HG02885 (cell line): ENCODE measurements around the gene WASF3.
"Not testable (repeated sequence)": the region's sequence is repeated elsewhere in the genome, so short reads cannot be mapped to it uniquely, and the experiment has no call there.

Experiments used
- ATAC-seq: cut with Tn5 transposase; IDR thresholded peaks from one replicate; pipeline ENCODE4 v1.9.1; 2021; ENCODE audit warnings: mild to moderate bottlenecking; ENCODE audit not compliant: unreplicated experiment, poor library complexity

WASF3 gene

DNA sequence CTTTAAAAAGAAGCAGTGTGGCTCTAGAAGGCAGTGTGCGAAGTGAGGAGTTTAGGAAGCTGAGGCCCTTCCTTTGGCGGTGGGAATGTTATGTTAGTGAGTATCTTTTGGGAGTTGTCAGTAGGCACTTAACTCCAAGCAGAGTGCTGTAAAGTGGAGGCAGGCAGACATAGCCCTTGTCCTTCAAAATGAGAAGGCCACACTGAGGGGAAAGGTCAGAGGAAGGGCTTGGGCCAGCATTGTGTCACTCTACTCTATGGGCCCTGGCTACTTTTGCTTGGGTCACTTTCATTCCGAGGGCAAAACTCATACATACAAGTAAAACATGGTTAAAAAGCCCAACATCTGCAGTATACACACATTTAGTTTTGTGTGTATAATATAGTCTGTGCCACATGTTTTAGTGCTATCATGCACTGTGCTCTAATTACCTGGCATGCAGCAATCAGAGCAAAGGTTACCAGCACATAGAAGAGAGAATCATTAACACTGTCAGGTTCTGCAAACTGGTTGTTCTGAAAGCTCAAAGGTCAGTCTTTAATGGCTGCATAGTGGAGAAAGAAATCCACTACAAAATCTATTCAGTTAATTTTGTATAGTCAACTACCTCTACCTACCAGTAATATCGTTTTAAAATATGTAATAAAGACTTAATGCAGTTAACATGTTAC, 64.4 kb downstream of the WASF3 start:
- ATAC-seq: no peak

GRCh38 chr13:26623125-26623524, 65.6 kb downstream of the WASF3 start:
- no peak for ATAC-seq

- ATAC-seq: no peak
Observed at GRCh38 chr13:26624572-26624971, 67.1 kb downstream of the WASF3 start.

DNA sequence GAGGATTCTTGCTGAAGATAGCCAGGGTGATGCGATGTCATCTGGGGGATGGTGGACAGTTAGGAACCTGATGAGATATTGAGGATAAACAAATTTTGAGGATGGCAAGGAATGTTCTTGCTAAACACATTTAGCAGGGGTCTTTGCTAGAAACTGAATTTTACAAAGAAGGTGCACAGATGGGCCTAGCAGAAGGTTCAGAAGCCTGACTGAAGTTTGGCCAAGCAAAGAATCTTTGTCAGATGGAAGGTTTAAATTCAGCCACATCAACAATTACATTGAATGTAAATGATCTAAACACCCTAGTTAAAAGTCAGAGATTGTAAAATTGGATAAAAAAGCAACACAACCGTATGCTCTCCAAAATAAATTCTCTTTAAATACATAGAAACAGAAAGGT, 68.8 kb downstream of the WASF3 start:
- no peak for ATAC-seq

DNA sequence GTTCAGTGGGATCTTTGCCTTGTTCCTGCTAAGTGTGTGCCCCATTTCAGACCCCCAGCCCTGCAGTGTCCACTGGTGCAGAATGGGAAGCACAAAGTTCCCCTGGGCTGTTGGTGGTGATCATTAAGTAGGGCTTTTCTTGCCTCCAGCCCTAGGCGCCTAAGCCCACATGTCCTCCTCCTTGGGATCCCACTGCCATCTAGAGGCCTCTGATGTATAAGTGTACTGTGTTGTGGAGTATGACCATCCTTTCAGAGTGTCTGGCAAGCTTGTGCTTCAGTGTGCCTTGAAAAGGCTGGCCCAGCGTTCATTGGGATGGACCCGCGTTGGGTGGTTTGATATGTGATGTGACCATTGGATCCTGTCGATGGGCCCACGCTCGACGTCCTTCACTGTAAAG, 71.2 kb downstream of the WASF3 start:
- no peak for ATAC-seq

DNA sequence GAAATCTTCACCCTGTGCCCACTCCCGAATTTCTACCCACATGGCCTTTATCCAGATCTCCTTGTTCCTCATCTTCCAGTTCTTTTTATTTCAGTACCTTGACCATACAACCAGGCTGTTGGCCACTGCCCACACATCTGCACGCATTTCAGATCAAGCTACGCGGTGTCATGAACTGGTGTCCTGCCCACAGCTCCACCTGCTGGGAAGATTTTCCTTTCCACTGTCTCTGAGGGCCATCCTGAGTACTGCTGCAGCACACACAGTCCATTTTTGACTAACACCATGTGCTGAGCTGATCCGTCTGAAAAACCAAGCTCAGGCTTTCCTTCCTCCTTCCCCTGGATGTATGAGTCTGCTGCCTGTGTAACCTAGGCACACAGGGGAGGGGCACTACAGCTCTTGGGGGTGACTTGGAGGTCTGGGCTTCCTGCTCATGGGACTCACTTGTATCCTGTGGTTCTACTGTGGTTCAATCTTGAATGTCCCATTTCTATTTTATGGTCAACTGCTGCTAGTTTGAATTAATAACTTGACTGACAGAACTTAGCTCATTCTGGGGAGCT, 71.9 kb downstream of the WASF3 start:
- ATAC-seq: no peak

DNA sequence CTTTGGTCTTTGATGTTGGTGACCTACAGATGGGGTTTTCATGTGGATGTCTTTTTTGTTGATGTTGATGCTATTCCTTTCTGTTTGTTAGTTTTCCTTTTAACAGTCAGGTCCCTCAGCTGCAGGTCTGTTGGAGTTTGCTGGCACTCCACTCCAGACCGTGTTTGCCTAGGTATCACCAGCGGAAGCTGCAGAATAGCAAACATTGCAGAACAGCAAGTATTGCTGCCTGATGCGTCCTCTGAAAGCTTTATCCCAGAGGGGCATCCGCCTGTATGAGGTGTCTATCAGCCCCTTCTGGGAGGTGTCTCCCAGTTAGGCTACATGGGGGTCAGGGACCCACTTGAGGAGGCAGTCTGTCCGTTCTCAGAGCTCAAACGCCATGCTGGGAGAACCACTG, 78.2 kb downstream of the WASF3 start:
- ATAC-seq: not testable (repeated sequence)

DNA sequence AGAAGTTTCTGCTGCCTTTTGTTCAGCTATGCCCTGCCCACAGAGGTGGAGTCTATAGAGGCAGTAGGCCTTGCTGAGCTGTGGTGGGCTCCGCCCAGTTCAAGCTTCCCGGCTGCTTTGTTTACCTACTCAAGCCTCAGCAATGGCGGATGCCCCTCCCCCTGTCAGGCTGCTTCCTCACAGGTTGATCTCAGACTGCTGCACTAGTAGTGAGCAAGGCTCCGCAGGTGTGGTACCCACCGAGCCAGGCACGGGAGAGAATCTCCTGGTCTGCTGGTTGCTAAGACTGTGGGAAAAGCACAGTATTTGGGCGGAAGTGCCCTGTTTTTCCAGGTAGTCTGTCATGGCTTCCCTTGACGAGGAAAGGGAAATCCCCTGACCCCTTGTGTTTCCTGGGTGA, 78.6 kb downstream of the WASF3 start:
- ATAC-seq: not testable (repeated sequence)

DNA sequence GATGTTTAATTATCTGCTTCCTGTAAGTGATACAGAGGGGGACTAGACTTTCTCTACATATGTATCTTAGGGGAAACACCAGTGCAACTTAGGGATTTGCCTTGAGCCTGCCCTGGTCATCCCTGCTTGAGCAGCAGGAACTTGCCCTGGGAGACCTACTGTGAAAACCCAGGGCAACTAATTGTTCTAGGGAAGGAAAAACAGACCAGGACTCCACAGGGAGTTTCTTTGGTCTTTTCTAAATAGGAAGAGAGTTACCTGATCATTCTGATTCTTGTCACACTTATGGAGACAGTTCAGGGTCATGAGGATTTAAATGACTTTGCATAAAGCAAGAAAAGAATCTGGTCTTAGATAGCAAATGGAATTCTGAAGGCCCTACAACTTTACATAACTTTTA, 89.1 kb downstream of the WASF3 start:
- ATAC-seq: no peak

GRCh38 chr13:26651234-26651633, 93.8 kb downstream of the WASF3 start:
- ATAC-seq: no peak

DNA sequence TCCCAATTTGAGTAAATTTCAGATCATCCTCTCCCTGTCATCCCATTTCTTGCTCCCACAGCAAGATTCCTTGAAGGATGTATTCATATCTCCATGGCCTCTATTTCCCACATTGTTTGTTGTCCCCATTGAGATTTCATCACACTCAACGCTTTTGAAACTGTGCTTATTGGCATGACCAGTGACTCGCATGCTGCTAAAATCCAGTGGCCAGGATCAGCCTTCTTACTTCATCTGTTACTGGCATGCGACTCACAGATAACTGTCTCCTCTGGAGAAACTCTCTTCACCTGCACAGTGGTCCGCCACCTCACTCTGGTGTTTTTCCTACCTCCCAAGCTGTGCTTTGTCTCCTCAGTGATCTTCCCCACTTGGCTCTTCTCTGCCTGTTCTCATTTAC, 95.8 kb downstream of the WASF3 start:
- ATAC-seq: no peak

DNA sequence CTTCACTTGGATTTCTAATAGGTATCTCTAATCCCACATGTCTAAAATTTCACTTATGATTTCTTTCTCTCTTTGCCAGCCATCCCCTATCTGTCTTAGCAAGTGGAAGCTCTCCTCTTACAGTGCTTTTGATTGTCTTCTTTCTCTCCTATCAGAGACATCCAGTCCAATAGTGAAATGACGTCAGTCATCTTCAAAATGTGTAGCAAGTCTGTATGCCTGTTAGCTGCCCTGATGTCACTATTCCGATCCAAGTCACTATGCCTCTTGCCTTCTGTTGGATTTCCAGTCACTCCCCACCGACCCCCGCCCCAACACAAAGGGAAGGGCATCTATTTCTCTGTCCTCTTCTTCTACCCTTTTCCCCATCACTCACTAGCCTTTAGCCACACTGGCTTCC, 96.4 kb downstream of the WASF3 start:
- no peak for ATAC-seq

- no peak for ATAC-seq
Observed at GRCh38 chr13:26656919-26657318, 99.4 kb downstream of the WASF3 start.

DNA sequence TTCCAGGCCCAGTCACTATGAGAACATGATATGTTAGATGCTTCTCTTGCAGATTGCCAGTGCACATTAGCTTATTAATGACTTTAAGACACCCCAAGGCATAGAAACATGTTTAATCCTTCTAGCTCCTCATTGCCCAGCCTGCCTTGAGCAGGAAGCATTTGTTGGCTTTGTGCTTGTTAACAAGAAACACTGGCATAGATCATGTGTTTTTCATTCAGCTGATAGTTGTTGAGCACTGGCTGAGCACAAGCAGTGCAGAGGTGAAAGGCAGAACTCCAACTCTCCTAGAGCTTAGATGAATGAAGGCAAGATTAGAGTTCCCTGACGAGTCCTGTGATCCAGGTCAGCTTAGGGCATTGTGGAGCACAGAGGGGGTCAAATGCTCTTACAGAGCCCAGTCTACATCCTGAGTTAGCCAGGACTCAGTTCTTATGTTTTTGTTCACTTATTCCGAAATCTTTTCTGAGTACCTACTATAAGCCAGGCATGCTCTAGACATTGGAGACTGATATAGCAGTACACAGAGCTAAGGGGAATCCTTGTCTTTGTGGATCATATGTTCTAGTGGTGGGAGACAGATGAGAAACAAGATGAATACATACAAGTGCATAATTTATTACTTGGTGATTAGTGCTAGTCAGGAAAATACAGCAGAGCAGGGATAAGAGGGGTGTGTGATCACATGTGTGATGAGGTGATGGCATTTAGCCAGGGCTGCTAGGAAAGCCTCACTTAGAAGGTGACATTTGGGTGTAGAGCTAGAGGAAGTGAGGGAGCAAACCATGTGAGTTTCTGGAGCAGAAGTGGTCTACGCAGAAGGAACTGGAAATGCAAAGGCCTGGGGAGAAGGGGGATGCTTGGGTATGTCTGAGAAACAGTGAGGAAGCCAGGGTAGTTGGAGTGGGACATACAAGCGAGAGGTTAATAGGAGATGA, 101.2 kb downstream of the WASF3 start:
- ATAC-seq: no peak

DNA sequence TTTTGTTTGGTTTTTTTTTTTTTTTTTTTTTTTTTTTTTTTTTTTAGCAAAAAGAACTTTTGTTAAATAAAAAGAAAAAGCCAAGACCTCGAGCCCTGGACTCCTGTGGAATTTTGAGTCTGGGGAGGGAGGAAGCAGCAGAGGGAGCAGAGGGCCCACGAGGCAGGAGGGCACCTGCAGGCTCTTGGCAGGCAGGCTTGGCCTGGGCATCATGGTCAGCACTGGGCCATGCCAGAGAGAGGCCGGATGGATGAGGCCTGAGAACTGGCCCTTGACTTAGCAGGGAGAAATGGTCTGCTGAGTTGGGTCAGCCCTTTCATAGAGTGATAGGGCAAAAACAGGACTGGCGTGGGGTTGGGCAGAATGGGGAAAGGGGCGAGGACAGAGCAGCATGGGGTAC, 102.7 kb downstream of the WASF3 start:
- ATAC-seq: no peak

DNA sequence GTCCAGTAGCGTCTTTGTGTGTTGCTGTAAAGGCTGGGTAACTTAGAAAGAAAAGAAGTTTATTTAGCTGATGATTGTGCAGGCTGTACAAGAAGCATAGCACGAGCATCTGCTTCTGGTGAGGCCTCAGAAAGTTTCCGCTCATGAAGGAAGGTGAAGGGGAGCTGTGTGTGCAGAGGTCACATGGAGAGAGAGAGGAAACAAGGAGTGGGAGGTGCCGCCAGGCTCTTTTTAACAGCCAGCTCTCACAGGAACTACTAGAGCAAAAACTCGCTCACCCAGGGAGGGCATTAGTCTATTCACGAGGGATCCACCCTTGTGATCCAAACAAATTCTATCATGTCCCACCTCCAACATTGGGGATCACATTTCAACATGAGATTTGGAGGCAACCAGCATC, 103.3 kb downstream of the WASF3 start:
- no peak for ATAC-seq

- no peak for ATAC-seq
Observed at GRCh38 chr13:26663791-26664190, 106.3 kb downstream of the WASF3 start.

- ATAC-seq: no peak
Observed at GRCh38 chr13:26664286-26664685, 106.8 kb downstream of the WASF3 start.

GRCh38 chr13:26664876-26665275, 107.4 kb downstream of the WASF3 start:
- no peak for ATAC-seq

DNA sequence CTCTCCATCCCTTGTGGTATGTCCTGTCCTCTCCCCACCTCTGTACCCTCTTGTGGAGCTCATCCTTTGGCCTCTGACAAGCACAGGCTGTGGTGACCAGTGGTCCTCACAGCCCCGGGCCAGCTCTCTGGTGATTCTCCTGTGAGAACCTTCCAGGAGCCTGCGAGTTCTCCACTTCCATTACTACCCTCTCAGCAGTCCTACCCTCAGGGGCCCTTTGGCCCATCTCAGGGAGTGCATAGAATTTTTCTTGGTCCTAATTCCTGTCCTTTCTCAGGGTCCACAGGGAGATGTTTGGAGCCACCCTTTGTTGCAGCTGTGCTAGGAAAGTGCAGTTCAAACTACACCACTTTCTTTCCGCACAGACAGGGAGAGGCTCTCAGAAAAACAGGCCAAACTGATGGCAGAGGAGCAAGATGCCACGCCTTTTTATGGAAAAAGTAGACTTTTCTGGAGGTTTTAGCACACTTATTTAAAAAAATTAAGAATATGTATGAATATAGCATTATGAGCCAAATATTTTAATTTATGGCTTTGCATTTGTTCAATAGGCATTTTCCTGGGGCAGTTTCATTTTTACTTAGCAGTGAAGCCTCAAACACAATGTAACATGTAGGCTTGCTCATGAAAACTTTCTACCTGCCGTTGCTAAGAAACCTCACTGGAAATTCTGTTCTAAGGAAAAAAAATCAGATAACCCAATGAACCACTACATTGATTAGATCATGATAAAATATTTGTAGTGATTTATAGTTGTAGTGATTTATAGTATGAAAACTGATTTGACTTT, 111.1 kb downstream of the WASF3 start:
- ATAC-seq: no peak

DNA sequence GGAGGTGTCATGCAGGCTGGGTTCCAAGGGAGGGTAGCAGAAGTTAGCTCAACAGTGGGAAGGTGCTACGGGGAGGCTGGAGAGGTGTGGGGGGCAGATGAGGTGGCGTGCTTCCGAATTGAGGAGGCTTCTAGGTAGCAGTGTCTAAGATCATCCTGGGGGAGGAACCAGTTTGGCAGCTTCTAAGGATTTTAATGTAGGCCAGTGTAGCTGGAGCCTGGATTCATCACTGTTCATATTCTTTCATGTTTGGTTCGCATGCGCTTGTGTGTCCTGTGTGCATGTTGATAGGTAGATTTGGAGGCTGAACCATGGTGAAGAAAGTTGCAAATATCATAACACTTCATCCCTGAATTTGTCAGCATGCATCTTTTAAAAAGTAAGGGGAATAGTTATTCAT, 116.4 kb downstream of the WASF3 start:
- no peak for ATAC-seq
